Suprapubic skin (tissue), 4 donors: ENCODE measurements around the gene EFR3B.
"Not testable (repeated sequence)": the region's sequence is repeated elsewhere in the genome, so short reads cannot be mapped to it uniquely, and the experiment has no call there.

ENCODE experiments used
- EP300 ChIP-seq: sonication (generic); formaldehyde crosslinking; IDR thresholded peaks from one replicate; pipeline ENCODE4 v1.6.1; 2017; ENCODE audit warnings: antibody characterized with exemption
- POLR2A ChIP-seq, 2 donors: fragments of 450-650 bp; IDR thresholded peaks; one replicate each; pipeline ENCODE4 v1.6.1; 2017; ENCODE audit warnings: antibody characterized with exemption in 2 of 2, mild to moderate bottlenecking in 2 of 2, moderate library complexity in 2 of 2
- POLR2AphosphoS5 ChIP-seq, 3 donors: sonication (generic); formaldehyde crosslinking; IDR thresholded peaks; one replicate each; pipeline ENCODE4 v1.6.1; 2017; ENCODE audit warnings: antibody characterized with exemption in 3 of 3
- TF ChIP-seq, protein P1 (sequence below), 2 donors: fragments of 200-600 bp in 1 of 2; fragments of 450-650 bp in 1 of 2; sonication (generic) in 1 of 2; IDR thresholded peaks; one replicate each; pipeline ENCODE4 v1.5.1; 2016 to 2019; ENCODE audit warnings: antibody characterized with exemption in 2 of 2, mild to moderate bottlenecking in 1 of 2, moderate library complexity in 1 of 2

GRCh38 chr2:25140535-25140934 lies 98.7 kb downstream of the EFR3B start:
- TF ChIP-seq POLR2A (IDR thresholded peaks at IDR 0.05); POLR2AphosphoS5 (IDR thresholded peaks at IDR 0.05); EP300: not testable (repeated sequence)
- TF ChIP-seq, protein P1, sequence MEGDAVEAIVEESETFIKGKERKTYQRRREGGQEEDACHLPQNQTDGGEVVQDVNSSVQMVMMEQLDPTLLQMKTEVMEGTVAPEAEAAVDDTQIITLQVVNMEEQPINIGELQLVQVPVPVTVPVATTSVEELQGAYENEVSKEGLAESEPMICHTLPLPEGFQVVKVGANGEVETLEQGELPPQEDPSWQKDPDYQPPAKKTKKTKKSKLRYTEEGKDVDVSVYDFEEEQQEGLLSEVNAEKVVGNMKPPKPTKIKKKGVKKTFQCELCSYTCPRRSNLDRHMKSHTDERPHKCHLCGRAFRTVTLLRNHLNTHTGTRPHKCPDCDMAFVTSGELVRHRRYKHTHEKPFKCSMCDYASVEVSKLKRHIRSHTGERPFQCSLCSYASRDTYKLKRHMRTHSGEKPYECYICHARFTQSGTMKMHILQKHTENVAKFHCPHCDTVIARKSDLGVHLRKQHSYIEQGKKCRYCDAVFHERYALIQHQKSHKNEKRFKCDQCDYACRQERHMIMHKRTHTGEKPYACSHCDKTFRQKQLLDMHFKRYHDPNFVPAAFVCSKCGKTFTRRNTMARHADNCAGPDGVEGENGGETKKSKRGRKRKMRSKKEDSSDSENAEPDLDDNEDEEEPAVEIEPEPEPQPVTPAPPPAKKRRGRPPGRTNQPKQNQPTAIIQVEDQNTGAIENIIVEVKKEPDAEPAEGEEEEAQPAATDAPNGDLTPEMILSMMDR (IDR thresholded peaks at IDR 0.05), result not testable (repeated sequence)
